Stimulated activated effector memory CD8-positive, alpha-beta T cell treated with anti-CD3 and anti-CD28 coated beads, Interleukin-12 subunit alpha, Interleukin-12 subunit beta, amount 100 ng/mL, for 72 hours (primary cell): ENCODE data around the gene CXCL1.

ENCODE experiments used
- ATAC-seq: fragments of 150-1000 bp; cut with Tn5 transposase; 2 replicates; pipeline ENCODE4 v1.10.0; 2021
- DNase-seq, 2 donors: peaks; one replicate each; pipeline ENCODE4 v3.0.0; 2021 to 2022; ENCODE audit warnings: low spot score in 2 of 2
- H3K27ac Mint-ChIP-seq: one replicate; pipeline ENCODE4 v1.8.0; 2022; ENCODE audit warnings: mild to moderate bottlenecking, mixed read lengths
- H3K36me3 Mint-ChIP-seq: one replicate; pipeline ENCODE4 v1.8.0; 2022; ENCODE audit warnings: mild to moderate bottlenecking, mixed read lengths
- H3K4me1 Mint-ChIP-seq: one replicate; pipeline ENCODE4 v1.8.0; 2022; ENCODE audit warnings: mixed read lengths
- H3K4me3 Mint-ChIP-seq: one replicate; pipeline ENCODE4 v1.8.0; 2022; ENCODE audit warnings: mild to moderate bottlenecking, mixed read lengths
- H3K9me3 Mint-ChIP-seq: one replicate; pipeline ENCODE4 v1.8.0; 2022; ENCODE audit warnings: mixed read lengths

Gene CXCL1

DNA sequence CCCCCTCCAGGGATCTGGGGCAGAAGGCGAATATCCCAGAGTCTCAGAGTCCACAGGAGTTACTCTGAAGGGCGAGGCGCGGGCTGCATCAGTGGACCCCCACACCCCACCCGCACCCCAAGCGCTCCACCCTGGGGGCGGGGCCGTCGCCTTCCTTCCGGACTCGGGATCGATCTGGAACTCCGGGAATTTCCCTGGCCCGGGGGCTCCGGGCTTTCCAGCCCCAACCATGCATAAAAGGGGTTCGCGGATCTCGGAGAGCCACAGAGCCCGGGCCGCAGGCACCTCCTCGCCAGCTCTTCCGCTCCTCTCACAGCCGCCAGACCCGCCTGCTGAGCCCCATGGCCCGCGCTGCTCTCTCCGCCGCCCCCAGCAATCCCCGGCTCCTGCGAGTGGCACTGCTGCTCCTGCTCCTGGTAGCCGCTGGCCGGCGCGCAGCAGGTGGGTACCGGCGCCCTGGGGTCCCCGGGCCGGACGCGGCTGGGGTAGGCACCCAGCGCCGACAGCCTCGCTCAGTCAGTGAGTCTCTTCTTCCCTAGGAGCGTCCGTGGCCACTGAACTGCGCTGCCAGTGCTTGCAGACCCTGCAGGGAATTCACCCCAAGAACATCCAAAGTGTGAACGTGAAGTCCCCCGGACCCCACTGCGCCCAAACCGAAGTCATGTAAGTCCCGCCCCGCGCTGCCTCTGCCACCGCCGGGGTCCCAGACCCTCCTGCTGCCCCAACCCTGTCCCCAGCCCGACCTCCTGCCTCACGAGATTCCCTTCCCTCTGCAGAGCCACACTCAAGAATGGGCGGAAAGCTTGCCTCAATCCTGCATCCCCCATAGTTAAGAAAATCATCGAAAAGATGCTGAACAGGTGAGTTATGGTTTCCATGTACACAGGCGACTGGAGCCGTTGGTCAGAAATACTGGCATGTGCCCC, at the start of gene CXCL1:
CXCL1 (plus strand) TSS at position 264 of the 926 bp plus-strand sequence; CDS start at position 342, 78 bp downstream.
- Mint-ChIP-seq H3K4me3 (no peak within 1 kb of the TSS), H3K9me3 (peaks cover 4% of the 10 kb centered on the region), H3K27ac (no peak within 1 kb of the TSS), H3K36me3 (no peaks in the 10 kb centered on the region), H3K4me1 (no peaks in the 10 kb centered on the region)
- ATAC-seq (no peak), DNase-seq (no peak)

DNA sequence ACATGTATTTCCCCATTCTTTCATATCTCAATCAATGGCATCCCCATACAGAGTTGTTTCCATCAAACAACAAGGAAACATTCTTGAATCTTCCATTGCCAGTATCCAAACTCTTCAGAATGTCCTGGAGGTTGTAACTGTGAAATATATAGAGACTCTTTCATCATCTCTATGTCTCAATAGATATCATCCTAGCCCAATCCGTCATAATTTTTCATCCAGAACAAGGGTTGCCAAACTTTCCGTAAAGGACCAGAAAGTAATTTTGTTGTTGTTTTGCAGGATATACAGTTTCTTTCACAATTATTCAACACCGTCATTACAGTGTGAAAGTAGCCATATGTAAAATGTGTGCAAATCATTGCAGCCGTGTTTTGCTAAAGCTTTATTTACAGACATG, 47.9 kb upstream of the CXCL1 start:
- DNase-seq (no peak), ATAC-seq (no peak)
- Mint-ChIP-seq H3K9me3 (peaks cover 12% of the 10 kb centered on the region), H3K4me3 (no peak overlapping the region), H3K4me1 (no peaks in the 10 kb centered on the region), H3K27ac (no peak overlapping the region), H3K36me3 (no peaks in the 10 kb centered on the region)

- no peak for ATAC-seq
- Mint-ChIP-seq H3K4me3 (no peak overlapping the region), H3K27ac (no peak overlapping the region), H3K4me1 (no peaks in the 10 kb centered on the region), H3K9me3 (peaks cover 6% of the 10 kb centered on the region), H3K36me3 (no peaks in the 10 kb centered on the region)
- DNase-seq = no peak
These were observed 46.8 kb upstream of the CXCL1 start for GRCh38 chr4:73822389-73822788.

DNA sequence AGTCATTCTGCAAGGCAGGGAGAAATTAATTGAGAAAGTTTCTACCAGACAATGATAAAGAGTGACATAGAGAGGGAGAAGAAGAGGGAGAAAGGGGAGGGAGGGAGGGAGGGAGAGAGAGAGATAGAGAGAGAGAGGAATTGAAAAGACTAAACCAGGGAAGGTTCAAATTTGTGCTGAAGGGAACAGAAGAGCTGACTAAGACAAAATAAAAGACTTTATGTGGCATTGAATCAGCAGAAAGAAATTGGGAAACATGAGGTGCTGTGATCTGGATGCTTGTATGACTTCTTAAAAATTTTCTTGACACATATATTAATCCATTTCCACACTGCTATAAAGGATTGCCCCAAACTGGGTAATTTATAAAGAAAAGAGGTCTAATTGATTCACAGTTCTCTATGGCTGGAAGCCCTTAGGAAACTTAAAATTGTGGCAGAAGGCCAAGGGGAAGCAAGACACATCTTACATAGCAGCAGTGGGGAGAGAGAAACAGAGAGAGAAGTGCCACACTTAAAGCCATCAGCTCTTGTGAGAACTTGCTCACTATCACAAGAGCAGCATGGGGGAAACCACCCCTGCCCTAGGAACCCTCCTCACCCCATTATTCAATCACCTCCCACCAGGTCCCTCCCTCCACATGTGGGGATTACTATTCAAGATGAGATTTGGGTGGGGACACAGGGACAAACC, 46.2 kb upstream of the CXCL1 start:
- ATAC-seq (no peak), DNase-seq (no peak)
- Mint-ChIP-seq H3K27ac (no peak overlapping the region), H3K4me1 (no peaks in the 10 kb centered on the region), H3K9me3 (peaks cover 4% of the 10 kb centered on the region), H3K4me3 (no peak overlapping the region), H3K36me3 (no peaks in the 10 kb centered on the region)

GRCh38 chr4:73823760-73824159, 45.4 kb upstream of the CXCL1 start:
- Mint-ChIP-seq H3K36me3 (no peaks in the 10 kb centered on the region), H3K9me3 (peaks cover 4% of the 10 kb centered on the region), H3K4me1 (no peaks in the 10 kb centered on the region), H3K27ac (no peak overlapping the region), H3K4me3 (no peak overlapping the region)
- ATAC-seq = no peak
- DNase-seq = no peak

DNA sequence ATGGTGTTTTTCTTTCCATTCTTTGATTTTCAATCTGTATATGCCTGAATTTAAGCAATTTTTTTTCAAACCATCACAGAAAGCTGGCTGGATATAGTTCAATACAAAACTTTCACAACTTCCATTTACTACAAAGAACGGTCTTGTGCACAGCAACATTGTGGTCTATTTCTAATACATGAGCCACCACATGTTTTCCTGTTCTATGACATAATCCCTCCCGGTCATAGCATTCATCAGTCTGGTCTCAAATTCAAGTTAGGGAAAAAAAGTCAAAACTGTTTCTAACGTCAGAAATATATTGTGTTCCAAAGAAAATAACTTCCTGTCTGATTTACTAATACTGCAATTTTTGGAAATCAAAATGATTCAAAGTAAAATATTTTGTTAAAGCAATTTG, 40.2 kb upstream of the CXCL1 start:
- DNase-seq = no peak
- no peak overlapping the region for H3K27ac Mint-ChIP-seq
- H3K4me1 Mint-ChIP-seq = no peaks in the 10 kb centered on the region
- no peak overlapping the region for H3K4me3 Mint-ChIP-seq
- H3K9me3 Mint-ChIP-seq = peaks cover 2% of the 10 kb centered on the region
- no peaks in the 10 kb centered on the region for H3K36me3 Mint-ChIP-seq
- ATAC-seq = no peak

GRCh38 chr4:73831569-73831968, 37.6 kb upstream of the CXCL1 start:
- H3K27ac Mint-ChIP-seq = no peak overlapping the region
- H3K4me1 Mint-ChIP-seq = no peaks in the 10 kb centered on the region
- no peaks in the 10 kb centered on the region for H3K36me3 Mint-ChIP-seq
- H3K9me3 Mint-ChIP-seq = peaks cover 2% of the 10 kb centered on the region
- H3K4me3 Mint-ChIP-seq = no peak overlapping the region
- no peak for ATAC-seq
- DNase-seq = no peak

- ATAC-seq (no peak), DNase-seq (no peak)
- Mint-ChIP-seq H3K4me1 (no peaks in the 10 kb centered on the region), H3K36me3 (no peaks in the 10 kb centered on the region), H3K9me3 (peaks cover 2% of the 10 kb centered on the region), H3K27ac (no peak overlapping the region), H3K4me3 (no peak overlapping the region)
These were observed 36.4 kb upstream of the CXCL1 start for GRCh38 chr4:73832651-73833237.

- no peak for DNase-seq
- Mint-ChIP-seq H3K4me3 (no peak within 1 kb of the TSS), H3K27ac (no peak within 1 kb of the TSS)
These were observed 32.6 kb upstream of the CXCL1 start, which contains the start of gene CXCL6 for GRCh38 chr4:73836373-73837279. Gene CXCL6 (plus strand): TSS chr4:73836678. CDS start chr4:73836751, 73 bp downstream.

GRCh38 chr4:73839071-73839470, 30.1 kb upstream of the CXCL1 start:
- ATAC-seq (no peak), DNase-seq (no peak)
- H3K4me3 Mint-ChIP-seq = no peak overlapping the region
- H3K27ac Mint-ChIP-seq = no peak overlapping the region
- H3K9me3 Mint-ChIP-seq = peaks cover 3% of the 10 kb centered on the region
- H3K4me1 Mint-ChIP-seq = no peaks in the 10 kb centered on the region
- H3K36me3 Mint-ChIP-seq = no peaks in the 10 kb centered on the region

More at GRCh38 chr4:73836373-73837279, 32.6 kb upstream of the CXCL1 start, which contains the start of gene CXCL6:
- no peaks in the 10 kb centered on the region for H3K36me3 Mint-ChIP-seq
- no peak for ATAC-seq
- H3K9me3 Mint-ChIP-seq = no peaks in the 10 kb centered on the region
- no peaks in the 10 kb centered on the region for H3K4me1 Mint-ChIP-seq

DNA sequence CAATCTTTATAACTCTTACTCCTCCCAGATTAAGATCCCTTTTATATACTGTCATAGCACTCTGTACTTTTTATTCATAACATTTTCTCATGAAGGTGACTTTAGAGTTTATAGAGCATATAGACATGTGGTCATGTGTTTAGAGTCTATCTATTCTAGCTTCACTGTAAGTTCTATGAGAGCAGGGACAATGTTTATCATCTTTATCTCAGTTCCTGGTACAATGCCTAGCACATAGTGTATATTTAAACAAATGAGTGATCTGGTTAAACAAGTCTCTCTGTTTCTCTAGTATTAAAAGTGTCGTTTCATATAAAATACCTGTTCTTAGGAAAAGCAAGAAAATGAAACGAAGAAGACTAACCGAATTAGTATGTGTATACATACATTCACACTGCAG, 29.5 kb upstream of the CXCL1 start:
- H3K4me1 Mint-ChIP-seq = no peaks in the 10 kb centered on the region
- DNase-seq = no peak
- no peak overlapping the region for H3K27ac Mint-ChIP-seq
- H3K9me3 Mint-ChIP-seq = peaks cover 3% of the 10 kb centered on the region
- ATAC-seq = no peak
- H3K4me3 Mint-ChIP-seq = no peak overlapping the region
- H3K36me3 Mint-ChIP-seq = no peaks in the 10 kb centered on the region

DNA sequence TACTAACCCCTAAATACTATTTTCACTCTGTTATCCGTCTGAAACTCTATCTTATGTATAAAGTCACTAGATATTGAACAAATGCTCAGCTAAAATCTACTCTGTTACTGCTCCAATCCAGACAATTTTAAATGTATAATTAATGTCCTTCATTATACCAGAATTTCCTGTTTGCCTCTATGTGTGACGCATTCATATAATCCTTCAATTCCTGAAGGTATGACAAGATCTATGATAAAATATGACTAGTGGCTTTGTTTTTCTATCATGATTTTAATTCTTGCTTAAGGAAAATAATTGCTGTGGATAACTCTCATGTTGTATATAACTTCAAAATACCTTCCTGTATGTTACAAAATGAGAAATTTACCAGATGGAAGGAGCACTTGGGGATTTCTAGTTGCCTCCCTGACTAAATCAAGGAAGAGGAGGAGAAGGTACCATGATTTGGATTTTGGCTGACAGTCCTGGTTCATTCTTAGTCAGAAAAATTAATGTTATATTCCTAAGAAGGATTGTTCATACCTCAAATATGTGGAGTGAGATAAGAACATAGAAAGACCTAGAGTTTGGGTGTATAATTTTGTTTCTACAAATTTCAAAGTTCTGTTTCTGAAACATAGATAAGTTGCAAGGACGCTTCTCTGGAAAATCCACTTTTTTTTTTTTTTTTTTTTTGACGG, 27.8 kb upstream of the CXCL1 start:
- no peak for DNase-seq
- no peak overlapping the region for H3K4me3 Mint-ChIP-seq
- H3K27ac Mint-ChIP-seq = no peak overlapping the region
- H3K4me1 Mint-ChIP-seq = no peaks in the 10 kb centered on the region
- ATAC-seq = no peak
- no peaks in the 10 kb centered on the region for H3K36me3 Mint-ChIP-seq
- peaks cover 7% of the 10 kb centered on the region for H3K9me3 Mint-ChIP-seq

DNA sequence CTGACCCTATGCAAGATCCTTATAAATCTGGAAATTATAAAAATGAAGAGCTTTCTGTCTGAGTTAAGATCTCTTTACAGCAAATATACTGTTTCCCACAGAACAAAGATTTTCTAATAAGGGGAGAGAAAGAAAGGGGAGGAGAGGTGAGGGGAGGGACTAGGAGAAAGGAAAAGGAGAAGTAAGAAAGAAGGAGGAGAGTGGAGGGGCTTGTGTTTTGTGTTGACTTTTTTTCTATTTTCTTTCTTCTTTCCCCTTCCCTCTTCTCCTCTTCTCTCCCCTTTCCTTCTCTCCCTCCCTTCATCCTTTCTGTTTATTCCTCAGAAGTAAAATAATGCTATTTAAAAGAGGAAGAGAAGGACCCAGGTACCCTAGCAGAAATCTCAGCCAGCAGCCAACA, 26.5 kb upstream of the CXCL1 start:
- no peaks in the 10 kb centered on the region for H3K4me1 Mint-ChIP-seq
- H3K4me3 Mint-ChIP-seq = no peak overlapping the region
- no peak for DNase-seq
- H3K36me3 Mint-ChIP-seq = no peaks in the 10 kb centered on the region
- no peak overlapping the region for H3K27ac Mint-ChIP-seq
- ATAC-seq = no peak
- peaks cover 7% of the 10 kb centered on the region for H3K9me3 Mint-ChIP-seq

DNA sequence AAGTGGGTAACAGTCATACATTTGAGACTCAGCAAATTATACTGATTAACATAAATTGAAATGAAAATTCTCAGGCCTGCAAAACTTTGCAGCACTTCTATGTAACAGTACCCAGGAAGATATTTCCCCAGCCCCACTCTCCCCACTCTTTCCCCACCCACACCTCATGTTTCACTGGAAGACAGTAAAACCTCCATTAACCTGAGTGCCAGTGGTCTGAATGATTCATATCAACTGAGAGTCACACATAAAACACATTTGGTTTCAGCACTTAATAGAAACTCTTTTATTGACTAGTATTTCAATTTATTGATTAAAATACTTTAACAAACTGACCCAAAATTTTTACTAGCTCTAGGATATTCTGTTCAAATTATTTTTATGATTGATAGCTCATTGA, 25.8 kb upstream of the CXCL1 start:
- ATAC-seq = no peak
- Mint-ChIP-seq H3K4me1 (no peaks in the 10 kb centered on the region), H3K4me3 (no peak overlapping the region), H3K36me3 (no peaks in the 10 kb centered on the region), H3K27ac (no peak overlapping the region), H3K9me3 (peaks cover 7% of the 10 kb centered on the region)
- no peak for DNase-seq
